Uterus (tissue), 2 donors: ENCODE data around the gene PHYKPL.

Source experiments
- POLR2A ChIP-seq, 2 donors: fragments of 450-650 bp; IDR thresholded peaks; one replicate each; pipeline ENCODE4 v1.6.1; 2016; ENCODE audit warnings: antibody characterized with exemption in 2 of 2, mild to moderate bottlenecking in 1 of 2, moderate library complexity in 1 of 2
- TF ChIP-seq, protein P1 (sequence below), 4 experiments: fragments of 200-600 bp in 2 of 4; fragments of 450-650 bp in 2 of 4; sonication (generic) in 2 of 4; IDR thresholded peaks; one replicate each; pipeline ENCODE4 v1.5.1; 2016 to 2019; ENCODE audit warnings: antibody characterized with exemption in 4 of 4, mild to moderate bottlenecking in 2 of 4, moderate library complexity in 1 of 4

DNA sequence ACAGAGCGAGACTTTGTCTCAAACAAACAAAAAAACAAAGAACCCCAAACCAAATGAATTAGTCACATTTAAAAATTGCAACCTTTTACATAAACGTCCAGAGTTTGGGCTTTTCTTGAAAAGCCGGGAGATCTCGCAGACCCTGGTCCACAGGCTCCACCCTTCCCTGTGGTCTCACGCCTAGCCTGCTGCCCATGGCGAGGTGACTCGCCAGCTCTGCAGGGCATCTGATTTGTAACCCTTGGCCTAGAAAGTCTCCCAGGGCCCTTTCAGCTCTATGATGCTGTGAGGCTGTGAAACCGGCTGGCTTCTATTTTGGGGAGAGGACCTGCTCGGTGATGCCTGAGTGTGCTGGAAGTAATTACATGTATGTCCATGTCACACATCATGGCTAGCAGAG is 44.7 kb upstream of the PHYKPL start:
- TF ChIP-seq, protein P1, sequence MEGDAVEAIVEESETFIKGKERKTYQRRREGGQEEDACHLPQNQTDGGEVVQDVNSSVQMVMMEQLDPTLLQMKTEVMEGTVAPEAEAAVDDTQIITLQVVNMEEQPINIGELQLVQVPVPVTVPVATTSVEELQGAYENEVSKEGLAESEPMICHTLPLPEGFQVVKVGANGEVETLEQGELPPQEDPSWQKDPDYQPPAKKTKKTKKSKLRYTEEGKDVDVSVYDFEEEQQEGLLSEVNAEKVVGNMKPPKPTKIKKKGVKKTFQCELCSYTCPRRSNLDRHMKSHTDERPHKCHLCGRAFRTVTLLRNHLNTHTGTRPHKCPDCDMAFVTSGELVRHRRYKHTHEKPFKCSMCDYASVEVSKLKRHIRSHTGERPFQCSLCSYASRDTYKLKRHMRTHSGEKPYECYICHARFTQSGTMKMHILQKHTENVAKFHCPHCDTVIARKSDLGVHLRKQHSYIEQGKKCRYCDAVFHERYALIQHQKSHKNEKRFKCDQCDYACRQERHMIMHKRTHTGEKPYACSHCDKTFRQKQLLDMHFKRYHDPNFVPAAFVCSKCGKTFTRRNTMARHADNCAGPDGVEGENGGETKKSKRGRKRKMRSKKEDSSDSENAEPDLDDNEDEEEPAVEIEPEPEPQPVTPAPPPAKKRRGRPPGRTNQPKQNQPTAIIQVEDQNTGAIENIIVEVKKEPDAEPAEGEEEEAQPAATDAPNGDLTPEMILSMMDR (IDR thresholded peaks at IDR 0.05) = no peak
- TF ChIP-seq POLR2A (IDR thresholded peaks at IDR 0.05) = no peak
